OCI-LY7 (cell line): ENCODE data around the gene UNC13A.

Experiments
- EZH2phosphoT487 ChIP-seq: fragments of 200-600 bp; sonication (generic); IDR thresholded peaks from 2 replicates; pipeline ENCODE4 v1.6.1; 2018; ENCODE audit warnings: low read depth, borderline replicate concordance, mild to moderate bottlenecking, mixed run types, antibody characterized with exemption, low read length, moderate library complexity, mixed read lengths
- TF ChIP-seq, protein P1 (sequence below): fragments of 200-600 bp; sonication (generic); conservative IDR thresholded peaks from 2 replicates; pipeline ENCODE4 v1.5.1; 2014; ENCODE audit warnings: mild to moderate bottlenecking, antibody characterized with exemption, low read length, moderate library complexity, mixed read lengths

DNA sequence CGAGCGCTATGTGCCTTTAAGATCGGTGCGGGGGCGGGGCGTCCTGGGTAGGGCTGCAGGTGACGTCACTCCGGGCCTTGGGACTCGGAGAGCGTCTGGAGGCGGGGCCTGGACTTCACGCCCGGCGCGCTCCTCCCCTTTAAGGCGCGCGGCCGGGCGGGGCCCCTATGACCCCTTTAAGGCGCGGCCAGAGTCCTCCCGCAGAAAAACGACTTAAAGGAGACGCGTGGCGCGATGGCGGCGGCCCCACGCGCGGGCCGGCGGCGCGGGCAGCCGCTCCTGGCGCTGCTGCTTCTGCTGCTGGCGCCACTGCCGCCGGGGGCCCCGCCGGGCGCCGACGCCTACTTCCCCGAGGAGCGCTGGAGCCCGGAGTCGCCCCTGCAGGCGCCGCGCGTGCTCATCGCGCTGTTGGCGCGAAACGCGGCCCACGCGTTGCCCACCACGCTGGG lies 132.7 kb downstream of the UNC13A start, which contains the start of gene COLGALT1:
- TF ChIP-seq, protein P1, sequence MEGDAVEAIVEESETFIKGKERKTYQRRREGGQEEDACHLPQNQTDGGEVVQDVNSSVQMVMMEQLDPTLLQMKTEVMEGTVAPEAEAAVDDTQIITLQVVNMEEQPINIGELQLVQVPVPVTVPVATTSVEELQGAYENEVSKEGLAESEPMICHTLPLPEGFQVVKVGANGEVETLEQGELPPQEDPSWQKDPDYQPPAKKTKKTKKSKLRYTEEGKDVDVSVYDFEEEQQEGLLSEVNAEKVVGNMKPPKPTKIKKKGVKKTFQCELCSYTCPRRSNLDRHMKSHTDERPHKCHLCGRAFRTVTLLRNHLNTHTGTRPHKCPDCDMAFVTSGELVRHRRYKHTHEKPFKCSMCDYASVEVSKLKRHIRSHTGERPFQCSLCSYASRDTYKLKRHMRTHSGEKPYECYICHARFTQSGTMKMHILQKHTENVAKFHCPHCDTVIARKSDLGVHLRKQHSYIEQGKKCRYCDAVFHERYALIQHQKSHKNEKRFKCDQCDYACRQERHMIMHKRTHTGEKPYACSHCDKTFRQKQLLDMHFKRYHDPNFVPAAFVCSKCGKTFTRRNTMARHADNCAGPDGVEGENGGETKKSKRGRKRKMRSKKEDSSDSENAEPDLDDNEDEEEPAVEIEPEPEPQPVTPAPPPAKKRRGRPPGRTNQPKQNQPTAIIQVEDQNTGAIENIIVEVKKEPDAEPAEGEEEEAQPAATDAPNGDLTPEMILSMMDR, result no peak
- no peak for TF ChIP-seq EZH2phosphoT487
